GM18861 (cell line): Measurements from ENCODE around the gene MUC6.
"Not testable (repeated sequence)": the region's sequence is repeated elsewhere in the genome, so short reads cannot be mapped to it uniquely, and the experiment has no call there.

Experiments used
- ATAC-seq: cut with Tn5 transposase; IDR thresholded peaks from one replicate; pipeline ENCODE4 v1.9.1; 2021; ENCODE audit not compliant: unreplicated experiment

Gene MUC6

DNA sequence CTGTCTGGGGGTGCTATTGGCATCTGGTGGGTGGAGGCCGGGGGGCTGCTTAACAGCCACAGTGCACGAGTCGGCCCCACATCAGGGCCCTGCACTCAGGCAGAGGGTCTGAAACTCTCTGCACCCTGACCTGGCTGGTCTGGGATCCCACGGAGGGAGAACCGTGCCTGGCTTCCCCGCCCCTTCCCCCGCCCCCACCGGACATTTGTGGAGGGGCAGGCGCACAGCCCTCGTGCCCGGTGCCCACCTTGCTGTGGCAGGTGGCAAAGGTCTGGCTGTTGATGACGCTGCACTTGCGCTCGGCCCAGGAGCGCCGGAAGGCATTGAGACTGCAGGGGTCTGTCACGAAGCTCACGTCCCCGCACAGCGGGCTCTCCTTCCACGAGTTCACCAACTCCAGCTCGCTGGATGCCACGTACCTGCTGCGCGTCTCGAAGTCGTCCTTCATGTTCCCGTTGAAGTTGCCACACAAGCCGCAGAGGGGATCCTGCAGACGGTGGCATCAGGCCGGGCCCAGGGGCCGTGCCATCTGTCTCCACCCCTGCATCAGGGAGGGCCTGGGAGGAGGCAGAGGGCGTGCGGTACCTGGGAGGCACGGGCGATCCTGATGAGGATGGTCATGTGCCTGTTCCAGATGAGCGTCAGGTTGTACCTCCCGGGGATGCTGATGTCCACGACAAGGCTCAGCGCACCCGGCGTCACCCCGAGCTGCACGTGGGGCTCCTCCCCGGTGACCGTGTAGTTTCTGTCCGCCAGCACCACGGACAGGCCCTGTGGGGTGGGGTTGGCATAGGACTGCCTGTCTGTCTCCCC lies 11.7 kb downstream of the MUC6 start:
- ATAC-seq: no peak

DNA sequence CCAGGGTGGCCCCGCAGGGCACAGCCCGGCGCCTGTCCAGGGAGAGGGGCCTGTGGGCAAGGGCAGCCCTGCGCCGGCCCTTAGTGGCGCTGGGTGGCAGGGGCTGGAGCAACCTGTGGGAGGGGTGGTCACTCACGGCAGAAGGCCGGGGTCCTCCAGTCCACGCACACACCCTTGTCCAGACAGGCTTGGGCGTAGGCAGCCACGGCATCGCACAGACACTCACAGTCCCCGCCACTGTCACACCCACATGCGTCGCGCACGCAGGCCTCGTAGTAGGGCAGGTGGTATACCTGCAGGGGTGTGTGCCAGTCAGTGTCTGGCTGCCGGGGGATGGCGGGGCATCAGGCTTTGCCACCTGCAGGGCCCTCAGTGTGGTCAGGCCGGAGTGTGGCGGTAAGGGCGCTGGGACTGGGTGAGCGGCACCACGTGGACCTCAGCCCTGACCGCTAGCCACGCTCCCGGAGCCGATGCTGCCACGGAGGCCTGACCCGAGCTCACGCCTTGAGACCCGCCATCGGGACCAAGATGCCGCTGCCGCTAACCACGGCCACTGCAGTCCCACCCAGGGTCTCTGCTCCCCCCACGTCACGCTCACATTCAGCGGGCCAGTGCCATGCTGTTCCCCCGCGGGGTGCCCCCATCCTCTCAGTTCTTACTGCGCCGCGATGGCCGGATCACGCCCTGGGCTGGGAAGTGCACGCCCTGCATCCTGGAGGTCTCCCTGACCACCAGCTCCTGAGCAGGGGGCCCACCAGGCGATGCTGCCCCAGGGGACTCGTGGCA lies 12.5 kb downstream of the MUC6 start:
- ATAC-seq: no peak

DNA sequence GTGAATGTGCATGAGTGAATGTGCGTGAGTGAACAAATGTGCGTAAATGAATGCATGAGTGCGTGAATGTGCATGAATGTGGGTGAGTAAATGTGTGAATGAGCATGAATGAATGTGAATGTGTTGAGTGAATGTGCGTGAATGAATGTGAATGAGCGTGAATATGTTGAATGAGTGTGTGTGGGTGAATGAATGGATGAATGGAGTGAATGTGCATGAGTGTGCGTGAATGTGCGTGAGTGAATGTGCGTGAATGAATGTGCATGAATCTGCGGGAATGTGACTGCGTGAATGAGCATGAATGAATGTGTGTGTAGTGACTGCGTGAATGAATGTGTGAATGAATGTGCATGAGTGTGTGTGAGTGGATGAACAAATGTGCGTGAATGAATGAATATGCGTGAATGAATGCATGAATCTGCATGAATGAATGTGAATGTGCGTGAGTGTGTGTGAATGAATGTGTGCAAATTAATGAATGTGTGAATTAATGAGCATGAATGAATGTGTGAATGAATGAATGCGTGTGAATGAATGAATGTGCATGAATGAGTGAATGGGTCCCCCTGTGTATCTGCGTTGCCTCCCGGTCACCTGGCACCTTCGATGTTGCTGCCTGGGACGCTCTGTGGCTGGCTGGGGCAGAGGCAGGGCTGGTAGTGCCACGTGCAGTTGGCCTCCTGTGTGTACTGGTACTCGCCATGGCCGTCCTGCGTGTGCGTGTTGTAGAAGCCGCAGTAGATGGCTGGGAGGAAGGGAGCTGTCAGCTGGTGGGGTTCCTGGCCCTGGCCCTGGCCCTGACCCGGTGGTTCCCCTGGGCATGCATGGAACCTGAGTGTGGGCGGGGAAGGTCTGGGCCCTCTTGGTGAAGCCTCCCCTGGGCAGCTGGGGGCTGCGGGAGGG lies 13.4 kb downstream of the MUC6 start:
- no peak for ATAC-seq

GRCh38 chr11:1022411-1022810 lies 14.1 kb downstream of the MUC6 start:
- no peak for ATAC-seq

DNA sequence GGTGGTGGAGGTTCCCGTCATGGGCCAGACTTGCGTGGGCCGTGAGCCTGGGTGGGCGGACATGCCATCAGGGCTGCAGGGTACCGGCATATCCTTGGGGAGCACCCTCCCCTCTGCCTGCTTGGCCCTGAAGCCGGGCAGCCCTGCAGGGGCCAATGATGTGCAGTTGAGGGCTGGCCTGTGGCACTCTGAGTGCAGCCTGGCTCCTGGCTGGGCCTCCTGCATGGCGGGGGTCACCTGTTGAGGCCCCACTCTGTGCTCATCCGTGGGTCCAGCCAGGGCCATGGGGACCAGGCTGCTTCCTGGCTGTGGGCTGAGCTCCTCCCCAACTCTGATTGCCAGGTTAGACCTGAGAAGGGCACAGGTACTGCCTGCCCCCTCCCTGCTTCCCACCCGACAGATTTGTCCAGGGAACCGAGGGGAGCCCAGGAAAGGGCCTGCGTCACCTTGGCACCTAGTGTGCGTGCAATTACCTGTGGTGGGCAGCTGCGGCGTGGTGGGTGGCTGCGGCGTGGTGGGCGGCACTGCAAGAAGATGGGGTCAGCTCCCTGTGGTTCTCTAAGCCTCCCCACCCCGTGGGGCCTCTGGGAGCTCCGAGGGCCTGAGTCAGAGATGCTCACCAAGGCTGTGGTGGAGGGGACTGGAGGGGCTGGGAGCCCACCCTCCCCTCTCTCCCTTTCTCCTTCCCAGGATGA lies 16.2 kb downstream of the MUC6 start:
- ATAC-seq: no peak

GRCh38 chr11:1019321-1019910 lies 17.1 kb downstream of the MUC6 start:
- ATAC-seq: no peak

DNA sequence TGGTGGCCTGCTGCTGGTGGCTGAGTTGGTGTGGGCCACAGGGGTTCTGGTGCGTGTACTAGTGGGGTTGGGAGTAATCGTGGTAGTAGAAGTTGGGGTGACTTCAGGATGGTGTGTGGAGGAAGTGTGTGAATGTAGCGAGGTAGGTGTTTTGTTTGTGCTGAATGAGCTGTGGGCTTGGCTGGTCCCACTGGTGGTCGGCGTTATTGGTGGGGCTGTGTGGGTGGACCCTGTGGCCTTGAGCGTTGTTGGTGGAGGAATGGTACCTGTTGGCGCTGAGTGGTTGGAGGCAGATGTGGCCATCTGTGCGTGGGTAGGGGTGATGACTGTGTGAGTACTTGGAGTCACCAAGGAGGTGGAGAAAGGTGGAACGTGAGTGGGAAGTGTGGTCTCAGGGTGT lies 18.4 kb downstream of the MUC6 start:
- no peak for ATAC-seq

DNA sequence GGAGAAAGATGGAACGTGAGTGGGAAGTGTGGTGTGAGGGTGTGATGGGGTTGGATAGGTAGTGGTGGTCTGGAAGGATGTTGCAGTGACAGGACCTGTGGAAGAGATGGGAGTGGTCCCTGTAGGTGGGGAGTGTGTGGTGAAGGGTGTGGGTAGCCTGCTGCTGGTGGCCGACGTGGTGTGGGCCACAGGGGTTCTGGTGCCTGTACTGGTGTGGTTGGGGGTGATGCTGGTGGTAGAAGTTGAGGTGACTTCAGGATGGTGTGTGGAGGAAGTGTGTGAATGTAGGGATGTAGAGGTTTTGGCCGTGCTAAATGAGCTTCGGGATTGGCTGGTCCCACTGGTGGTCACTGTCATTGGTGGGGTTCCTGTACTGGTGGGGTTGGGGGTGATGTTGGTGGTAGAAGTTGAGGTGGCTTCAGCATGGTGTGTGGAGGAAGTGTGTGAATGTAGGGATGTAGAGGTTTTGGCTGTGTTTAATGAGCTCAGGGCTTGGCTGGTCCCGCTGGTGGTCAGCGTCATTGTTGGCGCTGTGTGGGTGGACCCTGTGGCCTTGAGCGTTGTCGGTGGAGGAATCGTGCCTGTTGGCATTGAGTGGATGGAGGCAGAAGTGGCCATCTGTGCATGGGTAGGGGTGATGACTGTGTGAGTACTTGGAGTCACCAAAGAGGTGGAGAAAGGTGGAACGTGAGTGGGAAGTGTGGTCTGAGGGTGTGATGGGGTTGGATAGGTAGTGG lies 19.1 kb downstream of the MUC6 start:
- no peak for ATAC-seq

DNA sequence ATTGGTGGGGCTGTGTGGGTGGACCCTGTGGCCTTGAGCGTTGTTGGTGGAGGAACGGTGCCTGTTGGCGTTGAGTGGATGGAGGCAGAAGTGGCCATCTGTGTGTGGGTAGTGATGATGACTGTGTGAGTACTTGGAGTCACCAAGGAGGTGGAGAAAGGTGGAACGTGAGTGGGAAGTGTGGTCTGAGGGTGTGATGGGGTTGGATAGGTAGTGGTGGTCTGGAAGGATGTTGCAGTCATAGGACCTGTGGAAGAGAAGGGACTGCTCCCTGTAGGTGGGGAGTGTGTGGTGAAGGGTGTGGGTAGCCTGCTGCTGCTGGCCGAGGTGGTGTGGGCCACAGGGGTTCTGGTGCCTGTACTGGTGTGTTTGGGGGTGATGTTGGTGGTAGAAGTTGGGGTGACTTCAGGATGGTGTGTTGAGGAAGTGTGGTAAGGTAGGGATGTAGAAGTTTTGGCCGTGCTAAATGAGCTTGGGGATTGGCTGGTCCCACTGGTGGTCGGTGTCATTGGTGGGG lies 19.9 kb downstream of the MUC6 start:
- ATAC-seq: not testable (repeated sequence)

GRCh38 chr11:1015826-1016545 lies 20.5 kb downstream of the MUC6 start:
- no peak for ATAC-seq

- no peak for ATAC-seq
Observed at GRCh38 chr11:1015064-1015463, 21.5 kb downstream of the MUC6 start.

- no peak for ATAC-seq
Observed at GRCh38 chr11:1014276-1014675, 22.2 kb downstream of the MUC6 start.

GRCh38 chr11:1013631-1013935 lies 22.9 kb downstream of the MUC6 start:
- no peak for ATAC-seq

DNA sequence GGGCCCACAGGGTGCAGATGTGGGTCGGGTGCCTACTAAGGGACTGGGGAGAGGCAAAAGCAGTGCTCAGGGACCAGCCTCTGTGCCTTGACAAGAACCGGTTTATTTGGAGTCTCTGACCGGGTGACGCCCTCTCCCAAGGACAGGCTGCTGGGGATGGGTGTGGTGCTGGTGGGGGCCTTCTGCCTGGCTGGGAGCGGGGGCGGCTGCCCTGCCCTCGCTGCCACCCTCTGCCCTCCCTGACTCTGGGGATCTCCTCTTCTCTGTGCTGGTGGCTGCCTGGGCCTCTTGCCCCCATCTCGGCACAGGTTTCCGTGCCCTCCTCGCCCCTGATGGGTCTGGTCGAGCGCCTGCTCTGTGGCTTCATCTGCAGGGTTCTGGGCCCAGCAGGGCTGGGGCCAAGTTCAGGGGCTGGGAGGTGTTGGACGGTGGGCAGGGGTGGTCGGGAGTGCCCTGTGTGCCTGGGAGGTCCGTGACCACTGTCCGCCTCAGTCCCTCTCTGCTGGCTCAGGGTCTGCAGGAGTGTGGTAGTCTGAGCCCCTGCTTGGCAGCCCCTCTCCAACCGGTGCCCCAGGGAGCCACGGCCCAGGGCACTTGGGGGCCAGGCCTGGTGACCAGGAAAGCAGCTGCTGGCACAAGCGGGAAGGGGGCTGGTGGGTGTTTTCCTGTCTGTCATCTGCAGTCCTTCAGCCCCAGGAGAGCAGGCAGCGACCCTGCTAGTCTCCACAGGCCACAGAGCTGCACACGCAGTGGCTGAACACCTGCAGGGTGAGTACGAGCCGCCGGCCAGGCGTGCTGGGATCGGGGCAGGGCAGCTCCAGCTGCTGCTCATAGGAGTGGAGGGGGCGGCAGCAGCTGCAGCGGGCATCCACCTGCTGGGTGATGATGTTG lies 23.5 kb downstream of the MUC6 start:
- no peak for ATAC-seq

DNA sequence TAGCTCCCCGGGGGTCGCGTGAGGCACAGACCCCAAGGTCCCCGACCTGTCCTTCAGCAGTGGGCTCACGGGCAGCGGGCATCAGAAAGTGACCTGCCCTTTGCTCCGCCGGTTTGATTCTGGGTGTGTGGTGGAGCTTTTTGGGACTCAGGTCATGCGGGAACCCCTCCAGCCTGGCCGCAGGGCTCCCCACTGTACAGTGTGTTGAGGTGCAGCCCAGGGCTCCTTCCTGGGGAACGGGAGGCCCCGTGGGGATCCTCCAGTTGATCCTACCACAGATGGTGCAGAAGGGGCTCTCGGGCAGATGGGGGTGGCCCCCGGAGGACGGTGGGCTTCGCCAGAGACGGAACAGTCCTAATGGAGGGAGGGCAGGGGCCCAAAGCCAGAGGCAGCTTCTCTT lies 24.2 kb downstream of the MUC6 start:
- no peak for ATAC-seq

DNA sequence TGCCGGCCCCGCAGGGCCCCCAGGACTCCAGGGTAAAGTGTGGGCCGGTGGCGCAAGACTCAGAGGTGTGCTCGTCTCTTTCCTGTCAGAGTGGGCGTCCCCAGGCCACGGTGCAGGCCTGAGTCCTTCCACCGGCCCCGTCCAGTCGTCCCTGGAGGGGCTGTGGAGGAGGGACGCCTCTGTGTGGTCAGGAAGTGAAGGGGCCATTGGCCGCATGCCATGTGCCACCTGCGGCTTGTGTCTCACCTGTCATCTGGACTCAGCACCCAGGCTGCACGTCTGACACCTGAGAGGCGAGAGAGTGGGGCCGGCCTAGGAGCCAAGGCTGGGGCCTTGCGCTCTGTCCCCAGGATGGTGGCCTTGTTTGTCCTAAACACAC lies 25.2 kb downstream of the MUC6 start:
- ATAC-seq: no peak

DNA sequence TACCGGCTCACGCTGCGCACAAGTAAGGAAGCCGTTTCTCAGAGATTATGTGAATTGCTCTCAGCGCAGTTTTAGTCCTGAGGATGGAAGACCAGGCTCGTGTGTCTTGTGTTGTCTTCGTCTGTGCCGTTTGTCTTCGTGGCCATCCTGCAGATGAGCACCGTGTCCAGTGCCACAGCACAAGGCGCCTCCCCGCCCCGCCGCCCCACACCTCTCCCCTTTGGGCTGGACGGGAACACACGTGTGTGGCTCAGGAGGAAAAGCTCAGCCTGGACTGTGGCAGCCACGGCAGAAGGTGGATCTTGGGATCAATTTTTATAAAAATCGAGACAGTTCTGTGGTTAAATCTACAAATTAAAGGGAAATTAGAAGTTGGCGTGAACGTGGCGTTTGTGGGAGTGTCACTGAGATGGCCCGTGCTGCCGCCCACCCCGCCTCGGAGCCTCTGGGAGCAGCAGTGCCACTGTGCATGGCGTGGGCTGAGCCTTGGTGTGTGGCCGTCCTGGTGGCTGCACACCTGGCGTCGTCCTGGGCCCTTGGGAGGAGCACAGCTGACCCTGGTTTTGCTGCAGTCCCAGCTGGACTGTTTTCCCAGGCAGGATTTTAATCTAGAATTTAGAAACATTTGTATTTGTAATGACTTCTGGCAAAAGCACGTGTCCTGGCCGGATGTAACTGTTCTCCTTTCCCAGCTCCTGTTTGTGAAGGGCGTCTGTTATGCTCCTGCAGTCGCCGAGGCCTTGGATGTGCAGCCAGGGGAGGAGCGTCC lies 25.8 kb downstream of the MUC6 start:
- ATAC-seq: no peak
